ENCODE measurements around the gene THAP7. TPM values are rescaled to one million over a fixed set of nuclear protein-coding genes. Genes with fewer than 3 reads are reported as not detected.

THAP7 gene
- total and polyA plus RNA-seq, 2 of the 13 experiments (the other 11 are each of a cell fraction or from before 2014, with no cell fraction given) = 13.0 to 25.5 TPM

DNA sequence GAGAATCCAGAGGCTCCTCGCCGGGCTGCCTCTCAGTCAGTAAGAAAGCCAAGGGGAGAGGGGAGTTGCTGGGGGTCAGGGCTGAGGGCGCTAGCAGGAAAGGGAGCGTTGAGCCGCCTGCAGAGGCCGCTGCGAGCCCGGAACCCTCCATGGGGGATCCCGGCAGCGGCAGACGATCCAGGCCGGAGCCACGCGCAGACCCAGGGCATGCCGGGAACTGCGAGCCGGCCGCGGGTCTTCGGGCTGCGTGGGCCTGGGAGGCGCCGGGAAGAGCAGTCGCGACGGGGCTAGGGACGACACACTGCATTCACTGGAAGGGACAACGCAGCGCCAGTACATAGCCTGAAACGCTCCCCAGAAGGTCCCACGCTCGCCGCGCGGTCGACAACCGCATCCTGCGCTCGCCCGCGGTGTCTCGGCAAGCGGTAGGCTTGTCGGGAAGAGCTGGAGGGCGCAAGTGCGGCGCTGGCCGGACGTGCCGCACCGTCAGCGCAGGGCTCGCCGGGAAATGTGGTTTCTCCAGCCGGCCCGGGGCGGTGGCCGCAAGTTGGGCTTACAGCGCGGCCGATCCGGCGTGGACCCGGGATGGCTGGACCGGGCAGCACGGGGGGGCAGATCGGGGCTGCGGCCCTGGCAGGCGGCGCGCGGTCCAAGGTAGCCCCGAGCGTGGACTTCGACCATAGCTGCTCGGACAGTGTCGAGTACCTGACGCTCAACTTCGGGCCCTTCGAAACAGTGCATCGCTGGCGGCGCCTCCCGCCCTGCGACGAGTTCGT lies 19.9 kb downstream of the THAP7 start, which contains the start of gene LZTR1 (continued):
- TF ChIP-seq, protein P1, sequence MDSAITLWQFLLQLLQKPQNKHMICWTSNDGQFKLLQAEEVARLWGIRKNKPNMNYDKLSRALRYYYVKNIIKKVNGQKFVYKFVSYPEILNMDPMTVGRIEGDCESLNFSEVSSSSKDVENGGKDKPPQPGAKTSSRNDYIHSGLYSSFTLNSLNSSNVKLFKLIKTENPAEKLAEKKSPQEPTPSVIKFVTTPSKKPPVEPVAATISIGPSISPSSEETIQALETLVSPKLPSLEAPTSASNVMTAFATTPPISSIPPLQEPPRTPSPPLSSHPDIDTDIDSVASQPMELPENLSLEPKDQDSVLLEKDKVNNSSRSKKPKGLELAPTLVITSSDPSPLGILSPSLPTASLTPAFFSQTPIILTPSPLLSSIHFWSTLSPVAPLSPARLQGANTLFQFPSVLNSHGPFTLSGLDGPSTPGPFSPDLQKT (CRISPR knock-in tag; IDR thresholded peaks at IDR 0.05; ENCODE audit: borderline replicate concordance) = peak; percentile 60; the same call in 1 of the 2 replicates
- TF ChIP-seq ZNF670 (CRISPR knock-in tag; IDR thresholded peaks at IDR 0.05; ENCODE audit: borderline replicate concordance) = peak; percentile 96
- TF ChIP-seq ZNF564 (CRISPR knock-in tag; IDR thresholded peaks at IDR 0.05) = peak; percentile 88
- TF ChIP-seq ZBTB7A (CRISPR knock-in tag; IDR thresholded peaks at IDR 0.05) = peak; percentile 89
- TF ChIP-seq, protein P2, sequence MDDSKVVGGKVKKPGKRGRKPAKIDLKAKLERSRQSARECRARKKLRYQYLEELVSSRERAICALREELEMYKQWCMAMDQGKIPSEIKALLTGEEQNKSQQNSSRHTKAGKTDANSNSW (CRISPR knock-in tag; IDR thresholded peaks at IDR 0.05; ENCODE audit: borderline replicate concordance) = peak; percentile 84; the same call in 1 of the 2 replicates
- TF ChIP-seq ZNF207 (IDR thresholded peaks at IDR 0.05; ENCODE audit: borderline replicate concordance) = no peak
- no peak for TF ChIP-seq SRSF9 (IDR thresholded peaks at IDR 0.05; ENCODE audit: borderline replicate concordance, insufficient read depth, low read depth, low read length, poor library complexity, severe bottlenecking)
- no peak for TF ChIP-seq EHMT2 (IDR thresholded peaks at IDR 0.05; ENCODE audit: borderline replicate concordance, low read depth, low read length)
- 0 out of 2 replicates have a peak, but pooled peaks have one; percentile 35 for TF ChIP-seq XBP1 (CRISPR knock-in tag; IDR thresholded peaks at IDR 0.05)
- no peak for TF ChIP-seq NR2F2 (IDR thresholded peaks at IDR 0.05; ENCODE audit: borderline replicate concordance, low read depth)
- TF ChIP-seq, protein P3, sequence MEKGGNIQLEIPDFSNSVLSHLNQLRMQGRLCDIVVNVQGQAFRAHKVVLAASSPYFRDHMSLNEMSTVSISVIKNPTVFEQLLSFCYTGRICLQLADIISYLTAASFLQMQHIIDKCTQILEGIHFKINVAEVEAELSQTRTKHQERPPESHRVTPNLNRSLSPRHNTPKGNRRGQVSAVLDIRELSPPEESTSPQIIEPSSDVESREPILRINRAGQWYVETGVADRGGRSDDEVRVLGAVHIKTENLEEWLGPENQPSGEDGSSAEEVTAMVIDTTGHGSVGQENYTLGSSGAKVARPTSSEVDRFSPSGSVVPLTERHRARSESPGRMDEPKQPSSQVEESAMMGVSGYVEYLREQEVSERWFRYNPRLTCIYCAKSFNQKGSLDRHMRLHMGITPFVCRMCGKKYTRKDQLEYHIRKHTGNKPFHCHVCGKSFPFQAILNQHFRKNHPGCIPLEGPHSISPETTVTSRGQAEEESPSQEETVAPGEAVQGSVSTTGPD (CRISPR knock-in tag; IDR thresholded peaks at IDR 0.05) = no peak
- TF ChIP-seq ZNF589 (CRISPR knock-in tag; conservative IDR thresholded peaks at IDR 0.05) = no peak; the same call in 1 of the 2 replicates
- TF ChIP-seq ZIK1 (CRISPR knock-in tag; IDR thresholded peaks at IDR 0.05; ENCODE audit: borderline replicate concordance, low read depth) = peak; percentile 87; the same call in 1 of the 2 replicates
- TF ChIP-seq SETDB1 (CRISPR knock-in tag; IDR thresholded peaks at IDR 0.05; ENCODE audit: borderline replicate concordance) = no peak
- no peak for TF ChIP-seq ZNF296 (CRISPR knock-in tag; conservative IDR thresholded peaks at IDR 0.05)
- TF ChIP-seq, protein P4, sequence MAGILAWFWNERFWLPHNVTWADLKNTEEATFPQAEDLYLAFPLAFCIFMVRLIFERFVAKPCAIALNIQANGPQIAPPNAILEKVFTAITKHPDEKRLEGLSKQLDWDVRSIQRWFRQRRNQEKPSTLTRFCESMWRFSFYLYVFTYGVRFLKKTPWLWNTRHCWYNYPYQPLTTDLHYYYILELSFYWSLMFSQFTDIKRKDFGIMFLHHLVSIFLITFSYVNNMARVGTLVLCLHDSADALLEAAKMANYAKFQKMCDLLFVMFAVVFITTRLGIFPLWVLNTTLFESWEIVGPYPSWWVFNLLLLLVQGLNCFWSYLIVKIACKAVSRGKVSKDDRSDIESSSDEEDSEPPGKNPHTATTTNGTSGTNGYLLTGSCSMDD (CRISPR knock-in tag; IDR thresholded peaks at IDR 0.05) = peak; percentile 83; the same call in 1 of the 2 replicates
- TF ChIP-seq ZNF547 (CRISPR knock-in tag; IDR thresholded peaks at IDR 0.05) = peak; percentile 85
- peak; percentile 36; the same call in 1 of the 2 replicates for TF ChIP-seq NCOA2 (CRISPR knock-in tag; IDR thresholded peaks at IDR 0.05)
- TF ChIP-seq, protein P5, sequence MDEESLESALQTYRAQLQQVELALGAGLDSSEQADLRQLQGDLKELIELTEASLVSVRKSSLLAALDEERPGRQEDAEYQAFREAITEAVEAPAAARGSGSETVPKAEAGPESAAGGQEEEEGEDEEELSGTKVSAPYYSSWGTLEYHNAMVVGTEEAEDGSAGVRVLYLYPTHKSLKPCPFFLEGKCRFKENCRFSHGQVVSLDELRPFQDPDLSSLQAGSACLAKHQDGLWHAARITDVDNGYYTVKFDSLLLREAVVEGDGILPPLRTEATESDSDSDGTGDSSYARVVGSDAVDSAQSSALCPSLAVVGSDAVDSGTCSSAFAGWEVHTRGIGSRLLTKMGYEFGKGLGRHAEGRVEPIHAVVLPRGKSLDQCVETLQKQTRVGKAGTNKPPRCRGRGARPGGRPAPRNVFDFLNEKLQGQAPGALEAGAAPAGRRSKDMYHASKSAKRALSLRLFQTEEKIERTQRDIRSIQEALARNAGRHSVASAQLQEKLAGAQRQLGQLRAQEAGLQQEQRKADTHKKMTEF (CRISPR knock-in tag; IDR thresholded peaks at IDR 0.05) = peak; percentile 97
- TF ChIP-seq, protein P6, sequence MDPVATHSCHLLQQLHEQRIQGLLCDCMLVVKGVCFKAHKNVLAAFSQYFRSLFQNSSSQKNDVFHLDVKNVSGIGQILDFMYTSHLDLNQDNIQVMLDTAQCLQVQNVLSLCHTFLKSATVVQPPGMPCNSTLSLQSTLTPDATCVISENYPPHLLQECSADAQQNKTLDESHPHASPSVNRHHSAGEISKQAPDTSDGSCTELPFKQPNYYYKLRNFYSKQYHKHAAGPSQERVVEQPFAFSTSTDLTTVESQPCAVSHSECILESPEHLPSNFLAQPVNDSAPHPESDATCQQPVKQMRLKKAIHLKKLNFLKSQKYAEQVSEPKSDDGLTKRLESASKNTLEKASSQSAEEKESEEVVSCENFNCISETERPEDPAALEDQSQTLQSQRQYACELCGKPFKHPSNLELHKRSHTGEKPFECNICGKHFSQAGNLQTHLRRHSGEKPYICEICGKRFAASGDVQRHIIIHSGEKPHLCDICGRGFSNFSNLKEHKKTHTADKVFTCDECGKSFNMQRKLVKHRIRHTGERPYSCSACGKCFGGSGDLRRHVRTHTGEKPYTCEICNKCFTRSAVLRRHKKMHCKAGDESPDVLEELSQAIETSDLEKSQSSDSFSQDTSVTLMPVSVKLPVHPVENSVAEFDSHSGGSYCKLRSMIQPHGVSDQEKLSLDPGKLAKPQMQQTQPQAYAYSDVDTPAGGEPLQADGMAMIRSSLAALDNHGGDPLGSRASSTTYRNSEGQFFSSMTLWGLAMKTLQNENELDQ (CRISPR knock-in tag; IDR thresholded peaks at IDR 0.05; ENCODE audit: borderline replicate concordance) = 0 out of 2 replicates have a peak, but pooled peaks have one; percentile 61
- peak; percentile 89 for TF ChIP-seq HDAC1 (CRISPR knock-in tag; IDR thresholded peaks at IDR 0.05)
